Choroid plexus epithelial cell (primary cell): Measurements from ENCODE around the gene HOXC11.

Experiments used
- DNase-seq: peaks from one replicate; pipeline ENCODE4 v3.0.0-alpha.2; 2010; ENCODE audit warnings: low read depth
- H3K4me3 ChIP-seq: 2 replicates; pipeline ENCODE4 v1.5.1; 2011; ENCODE audit warnings: low read depth, mild to moderate bottlenecking, control low read depth, low read length, moderate library complexity
- CTCF ChIP-seq: conservative IDR thresholded peaks from 2 replicates; pipeline ENCODE4 v1.5.1; 2011; ENCODE audit warnings: low read depth, mild to moderate bottlenecking, control low read depth, inconsistent platforms, low read length, moderate library complexity

The HOXC11 gene

GRCh38 chr12:54021432-54022013, 48.6 kb downstream of the HOXC11 start:
- no peak for DNase-seq
- H3K4me3 ChIP-seq, result no peak overlapping the region
- TF ChIP-seq CTCF, result no peak

GRCh38 chr12:54022960-54023884, 50.3 kb downstream of the HOXC11 start:
- H3K4me3 ChIP-seq, result no peak overlapping the region
- DNase-seq, result no peak
- TF ChIP-seq CTCF, result no peak

DNA sequence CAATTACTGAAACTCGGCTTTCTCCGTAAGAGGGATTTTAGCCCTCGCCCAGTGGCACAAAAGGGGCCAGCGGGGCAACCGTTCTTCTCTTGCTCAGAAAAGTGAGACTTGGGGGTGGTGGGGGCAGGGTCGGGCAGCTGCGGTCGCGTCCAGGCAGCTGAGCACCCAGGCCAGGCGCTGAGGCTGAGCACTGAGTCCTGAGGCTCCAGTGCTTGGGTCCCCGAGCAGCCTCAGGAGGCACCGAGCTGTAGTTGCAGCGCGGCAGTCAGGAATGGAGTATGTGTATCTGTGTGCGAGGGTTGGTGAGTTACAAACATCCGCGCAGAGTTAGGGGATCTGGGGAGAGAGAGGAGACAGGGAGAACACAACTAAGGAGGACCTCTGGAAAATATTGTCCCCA, 51.2 kb downstream of the HOXC11 start:
- no peak overlapping the region for H3K4me3 ChIP-seq
- no peak for TF ChIP-seq CTCF

GRCh38 chr12:54024581-54025305, 51.8 kb downstream of the HOXC11 start:
- DNase-seq, result no peak
- no peak for TF ChIP-seq CTCF
- H3K4me3 ChIP-seq, result no peak overlapping the region

More for the DNA sequence above, 51.2 kb downstream of the HOXC11 start:
- DNase-seq, result no peak

DNA sequence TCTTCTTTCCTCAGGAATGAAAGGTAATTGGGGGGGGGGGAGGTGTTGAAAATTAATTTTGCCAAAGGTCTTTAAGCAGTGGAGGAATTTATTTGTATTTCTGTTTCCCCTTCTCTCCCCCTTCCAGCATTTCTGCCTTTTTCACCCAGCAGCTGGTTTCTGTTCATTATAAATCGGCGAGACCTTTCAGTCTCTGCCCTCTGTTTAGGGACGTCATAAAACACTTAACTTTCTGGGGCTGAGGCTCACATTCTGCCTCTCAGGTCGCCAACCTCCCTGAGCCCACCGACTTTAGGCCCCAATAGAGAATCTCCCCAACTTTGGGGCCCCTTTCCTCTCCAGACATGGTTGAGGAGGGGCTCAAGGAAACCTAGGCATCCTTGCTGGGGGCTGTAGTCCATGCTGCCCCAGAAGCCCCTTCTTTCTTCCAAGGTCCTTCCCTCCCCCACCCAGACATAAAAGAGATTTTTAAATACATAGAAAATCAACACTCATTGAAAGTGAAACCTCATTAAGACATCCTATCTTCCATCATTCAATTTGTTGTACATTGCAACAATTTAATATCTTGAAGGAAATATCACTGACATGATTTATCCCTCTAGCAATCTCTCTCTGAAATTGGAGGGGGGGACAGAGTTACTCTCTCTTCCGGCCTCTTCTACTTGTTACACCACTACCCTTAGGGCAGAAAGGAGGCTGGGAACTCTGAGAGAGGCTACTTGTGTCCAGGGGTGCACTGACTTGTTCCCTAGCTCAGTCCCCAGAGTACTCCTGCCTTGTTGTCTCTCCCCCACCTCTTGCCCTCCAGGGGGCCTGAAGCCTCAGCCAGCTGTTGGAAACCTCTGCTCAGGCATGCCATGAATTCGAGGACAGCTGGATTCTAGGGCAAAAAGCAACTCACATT, 52.8 kb downstream of the HOXC11 start:
- H3K4me3 ChIP-seq, result no peak overlapping the region
- DNase-seq, result no peak

More for the DNA sequence above, 52.8 kb downstream of the HOXC11 start:
- TF ChIP-seq CTCF, result no peak
